HepG2 (cell line): ENCODE measurements around the gene CD36.

ENCODE experiments used
- RNF2 ChIP-seq: fragments of 450-650 bp; conservative IDR thresholded peaks from 2 replicates; pipeline ENCODE4 v1.6.1; 2016; ENCODE audit warnings: low read depth
- ZNF792 ChIP-seq: IDR thresholded peaks from 2 replicates; pipeline ENCODE4 v1.6.1; 2016

GRCh38 chr7:80721883-80722615 lies 83.6 kb downstream of the CD36 start:
- TF ChIP-seq ZNF792 (CRISPR knock-in tag) (no peak), RNF2 (no peak)
